ENCODE results near the gene KRT17. TPM values are rescaled to one million over a fixed set of nuclear protein-coding genes. Genes with fewer than 3 reads are reported as not detected.

KRT17 gene
- total and polyA plus RNA-seq, 10 of the 15 experiments (the other 5 are each of a cell fraction or from before 2014, with no cell fraction given) = 0.47 to 30.0 (median 2.5) TPM

- TF ChIP-seq NRF1 (conservative IDR thresholded peaks at IDR 0.05; ENCODE audit: low read depth, low read length) (no peak), CHD1 (IDR thresholded peaks at IDR 0.05; ENCODE audit: low read depth, low read length) (no peak), ZBTB40 (IDR thresholded peaks at IDR 0.05; ENCODE audit: borderline replicate concordance) (no peak), NFIC (IDR thresholded peaks at IDR 0.05; ENCODE audit: low read depth, low read length) (no peak), RBBP5 (conservative IDR thresholded peaks at IDR 0.05) (no peak), RELB (IDR thresholded peaks at IDR 0.05; ENCODE audit: low read depth) (no peak), ZSCAN29 (IDR thresholded peaks at IDR 0.05) (no peak), REST (IDR thresholded peaks at IDR 0.05; ENCODE audit: low read depth, low read length) (no peak), CHD2 (IDR thresholded peaks at IDR 0.05; ENCODE audit: borderline replicate concordance, low read depth, low read length) (no peak), RFX5 (IDR thresholded peaks at IDR 0.05; ENCODE audit: low read depth, low read length) (no peak), MYC (IDR thresholded peaks at IDR 0.05; ENCODE audit: insufficient read depth, insufficient read length, insufficient replicate concordance, low read length, severe bottlenecking) (no peak), WRNIP1 (IDR thresholded peaks at IDR 0.05; ENCODE audit: borderline replicate concordance, low read depth, low read length) (no peak)
Measured at GRCh38 chr17:41617698-41618097, 6.7 kb downstream of the KRT17 start (continued).
